GM23338 (cell line): ENCODE measurements around the gene BANP. TPM values are rescaled to one million over a fixed set of nuclear protein-coding genes. Genes with fewer than 3 reads are reported as not detected.

ENCODE experiments used
- ATAC-seq: fragments of 200-7000 bp; cut with Tn5 transposase; 3 replicates; pipeline ENCODE4 v1.9.1; 2020
- DNase-seq: peaks from one replicate; pipeline ENCODE4 v3.0.0-alpha.2; 2015; ENCODE audit warnings: low spot score
- H2AFZ ChIP-seq: fragments of 200-600 bp; sonication (generic); 2 replicates; pipeline ENCODE4 v1.8.0; 2016; ENCODE audit warnings: antibody characterized with exemption, mild to moderate bottlenecking, moderate library complexity
- H3F3A ChIP-seq: fragments of 200-600 bp; sonication (generic); replicated peaks from 2 replicates; pipeline ENCODE4 v1.8.0; 2017; ENCODE audit warnings: antibody characterized with exemption, mixed run types, low read depth
- H3K27ac ChIP-seq: fragments of 200-600 bp; sonication (generic); 2 replicates; pipeline ENCODE4 v1.6.1; 2016; ENCODE audit warnings: low read depth
- H3K27me3 ChIP-seq: fragments of 200-600 bp; sonication (generic); 2 replicates; pipeline ENCODE4 v1.8.0; 2016; ENCODE audit warnings: mild to moderate bottlenecking, mixed run types, moderate library complexity; ENCODE audit not compliant: insufficient read depth
- H3K36me3 ChIP-seq: fragments of 200-600 bp; sonication (generic); 2 replicates; pipeline ENCODE4 v1.8.0; 2016; ENCODE audit warnings: mild to moderate bottlenecking; ENCODE audit not compliant: insufficient read depth
- H3K4me1 ChIP-seq: fragments of 200-600 bp; sonication (generic); 2 replicates; pipeline ENCODE4 v1.8.0; 2016; ENCODE audit warnings: mild to moderate bottlenecking, moderate library complexity; ENCODE audit not compliant: insufficient read depth
- H3K4me2 ChIP-seq: fragments of 200-600 bp; sonication (generic); 2 replicates; pipeline ENCODE4 v1.7.1; 2017; ENCODE audit warnings: mixed run types
- H3K4me3 ChIP-seq: fragments of 200-600 bp; sonication (generic); 2 replicates; pipeline ENCODE4 v1.6.1; 2016; ENCODE audit warnings: mixed run types
- H3K79me2 ChIP-seq: fragments of 200-600 bp; sonication (generic); replicated peaks from 2 replicates; pipeline ENCODE4 v1.8.0; 2017; ENCODE audit warnings: mild to moderate bottlenecking; ENCODE audit not compliant: insufficient read depth
- H3K9me2 ChIP-seq: fragments of 200-600 bp; sonication (generic); 2 replicates; pipeline ENCODE4 v1.8.0; 2017; ENCODE audit not compliant: insufficient read depth
- H4K20me1 ChIP-seq: fragments of 200-600 bp; sonication (generic); replicated peaks from 2 replicates; pipeline ENCODE4 v1.8.0; 2017; ENCODE audit warnings: mild to moderate bottlenecking; ENCODE audit not compliant: insufficient read depth
- H3K27ac Mint-ChIP-seq: 2 replicates; pipeline ENCODE4 v1.8.0; 2020; ENCODE audit warnings: inconsistent platforms, mild to moderate bottlenecking, moderate library complexity, mixed read lengths
- H3K27me3 Mint-ChIP-seq: 3 replicates; pipeline ENCODE4 v1.8.0; 2022; ENCODE audit warnings: low read depth, mild to moderate bottlenecking, moderate library complexity, mixed read lengths, inconsistent platforms; ENCODE audit not compliant: insufficient read depth, poor library complexity
- H3K36me3 Mint-ChIP-seq: 3 replicates; pipeline ENCODE4 v1.8.0; 2021; ENCODE audit warnings: low read depth, mild to moderate bottlenecking, inconsistent platforms, moderate library complexity, mixed read lengths
- H3K4me1 Mint-ChIP-seq: 3 replicates; pipeline ENCODE4 v1.8.0; 2020; ENCODE audit warnings: mild to moderate bottlenecking, inconsistent platforms, mixed read lengths
- H3K4me3 Mint-ChIP-seq: 3 replicates; pipeline ENCODE4 v1.8.0; 2021; ENCODE audit warnings: moderate library complexity, mild to moderate bottlenecking, inconsistent platforms, mixed read lengths
- H3K9me3 Mint-ChIP-seq: 3 replicates; pipeline ENCODE4 v1.8.0; 2020; ENCODE audit warnings: moderate library complexity, mild to moderate bottlenecking, inconsistent platforms, mixed read lengths
- CREB1 ChIP-seq: fragments of 250-450 bp; sonication (Bioruptor Pico); IDR thresholded peaks from 2 replicates; pipeline ENCODE4 v1.5.0; 2020; ENCODE audit warnings: low read depth, mild to moderate bottlenecking, moderate library complexity
- CTCF ChIP-seq, 2 experiments: fragments of 200-600 bp in 1 of 2; sonication (generic) in 1 of 2; conservative IDR thresholded peaks; 2 replicates each; pipeline versions ENCODE4 v1.5.1 to v1.6.1; 2016 to 2017; ENCODE audit warnings: antibody characterized with exemption in 2 of 2, low read depth in 2 of 2, mild to moderate bottlenecking in 2 of 2, moderate library complexity in 1 of 2
- ETS1 ChIP-seq: IDR thresholded peaks from 2 replicates; pipeline ENCODE4 v1.6.1; 2016; ENCODE audit warnings: antibody characterized with exemption
- EZH2 ChIP-seq: fragments of 200-600 bp; sonication (generic); IDR thresholded peaks from one replicate; pipeline ENCODE4 v1.8.0; 2017; ENCODE audit warnings: antibody characterized with exemption, mild to moderate bottlenecking, low read depth; ENCODE audit not compliant: unreplicated experiment
- EZH2phosphoT487 ChIP-seq: fragments of 200-600 bp; sonication (generic); IDR thresholded peaks from one replicate; pipeline ENCODE4 v1.8.1; 2018; ENCODE audit warnings: antibody characterized with exemption; ENCODE audit not compliant: unreplicated experiment
- JUNB ChIP-seq: IDR thresholded peaks from one replicate; pipeline ENCODE4 v1.6.1; 2016; ENCODE audit warnings: antibody characterized with exemption; ENCODE audit not compliant: unreplicated experiment
- NANOG ChIP-seq: IDR thresholded peaks from 2 replicates; pipeline ENCODE4 v1.6.1; 2016; ENCODE audit warnings: antibody characterized with exemption, borderline replicate concordance
- POLR2AphosphoS5 ChIP-seq: IDR thresholded peaks from 2 replicates; pipeline ENCODE4 v1.6.1; 2016; ENCODE audit warnings: antibody characterized with exemption, low read depth
- REST ChIP-seq: IDR thresholded peaks from one replicate; pipeline ENCODE4 v1.6.1; 2018; ENCODE audit warnings: antibody characterized with exemption; ENCODE audit not compliant: unreplicated experiment
- STAT1 ChIP-seq: IDR thresholded peaks from one replicate; pipeline ENCODE4 v1.6.1; 2016; ENCODE audit warnings: antibody characterized with exemption; ENCODE audit not compliant: unreplicated experiment
- ZNF114 ChIP-seq: fragments of 250-450 bp; sonication (Bioruptor Pico); IDR thresholded peaks from 2 replicates; pipeline ENCODE4 v1.5.0; 2020; ENCODE audit warnings: mild to moderate bottlenecking, moderate library complexity
- ZNF331 ChIP-seq: fragments of 250-450 bp; sonication (Bioruptor Pico); IDR thresholded peaks from 2 replicates; pipeline ENCODE4 v1.5.0; 2020; ENCODE audit warnings: low read depth, mild to moderate bottlenecking, moderate library complexity
- polyA plus RNA-seq: library from polyadenylated mRNA; unstranded; fragments of >200 nt; fragmentation: Nextera tagmentation; extraction: Ambion mirVana; gene quantifications from 2 replicates; pipeline ENCODE4 v1.2.1, GENCODE V29; 2016
- total RNA-seq: library from RNA; depleted of rRNA; stranded (reverse); fragments of >200 nt; shearing (Covaris generic); gene quantifications from 2 replicates; pipeline ENCODE4 v1.2.3, GENCODE V29; 2014

Gene BANP
- total and polyA plus RNA-seq, 2 experiments from 2014 or later, result 22.3 to 48.0 TPM

- no peak for TF ChIP-seq ETS1
- no peak for TF ChIP-seq ZNF114 (CRISPR knock-in tag)
- no peak for TF ChIP-seq POLR2AphosphoS5
- no peak for TF ChIP-seq ZNF331
- TF ChIP-seq STAT1, result no peak
These were observed 20.7 kb downstream of the BANP start (continued) for GRCh38 chr16:87971933-87972332.

GRCh38 chr16:87973717-87974116 lies 22.5 kb downstream of the BANP start:
- Histone ChIP-seq H3K27me3 (no peaks in the 10 kb centered on the region), H3K9me2 (no peaks in the 10 kb centered on the region), H3K27ac (no peak overlapping the region), H3K36me3 (no peaks in the 10 kb centered on the region), H2AFZ (no peak overlapping the region), H3F3A (0 out of 2 replicates have a peak, but pooled peaks cover 3% of the 10 kb centered on the region), H3K79me2 (peaks cover 73% of the 10 kb centered on the region), H3K4me3 (no peak overlapping the region), H4K20me1 (peaks cover 6% of the 10 kb centered on the region; the same call in 1 of the 2 replicates), H3K4me1 (no peaks in the 10 kb centered on the region), H3K4me2 (no peak overlapping the region)
- Mint-ChIP-seq H3K27ac (0 out of 2 replicates have a peak overlapping the region, but pooled peaks have one; percentile 24), H3K36me3 (peaks cover 39% of the 10 kb centered on the region), H3K4me1 (no peaks in the 10 kb centered on the region; the same call in 2 of the 3 replicates), H3K9me3 (peaks cover 23% of the 10 kb centered on the region), H3K27me3 (no peaks in the 10 kb centered on the region), H3K4me3 (no peak overlapping the region)
- DNase-seq (no peak), ATAC-seq (no peak)
- no peak for TF ChIP-seq ETS1
- no peak for TF ChIP-seq ZNF114 (CRISPR knock-in tag)
- TF ChIP-seq CREB1 (CRISPR knock-in tag), result no peak
- no peak for TF ChIP-seq ZNF331
- no peak for TF ChIP-seq REST
- TF ChIP-seq STAT1, result no peak
- no peak for TF ChIP-seq JUNB
- no peak for TF ChIP-seq EZH2phosphoT487
- no peak for TF ChIP-seq NANOG
- no peak for TF ChIP-seq CTCF (conservative IDR thresholded peaks at IDR 0.05; ENCODE audit: low read depth in 2 of 2)
- TF ChIP-seq EZH2, result no peak
- TF ChIP-seq POLR2AphosphoS5, result no peak
